Adrenal gland (tissue), 5 donors: ENCODE measurements around the gene BCL2.

ENCODE experiments used
- POLR2A ChIP-seq, 2 donors: fragments of 450-650 bp; IDR thresholded peaks; one replicate each; pipeline ENCODE4 v1.6.1; 2017; ENCODE audit warnings: antibody characterized with exemption in 2 of 2, mild to moderate bottlenecking in 2 of 2, moderate library complexity in 1 of 2
- TF ChIP-seq, protein P1 (sequence below), 6 experiments: fragments of 450-650 bp in 4 of 6; fragments of 200-600 bp in 2 of 6; sonication (generic) in 1 of 6; IDR thresholded peaks; 1 replicate in 5 of 6; 2 replicates in 1 of 6; pipeline versions ENCODE4 v1.5.1 to v1.8.0; 2016 to 2021; ENCODE audit warnings: antibody characterized with exemption in 6 of 6, mild to moderate bottlenecking in 2 of 6, moderate library complexity in 1 of 6
- donor health status: DM: no; HTN: no; CAD: no.

GRCh38 chr18:63216516-63217311 is 102.9 kb downstream of the BCL2 start:
- TF ChIP-seq, protein P1, sequence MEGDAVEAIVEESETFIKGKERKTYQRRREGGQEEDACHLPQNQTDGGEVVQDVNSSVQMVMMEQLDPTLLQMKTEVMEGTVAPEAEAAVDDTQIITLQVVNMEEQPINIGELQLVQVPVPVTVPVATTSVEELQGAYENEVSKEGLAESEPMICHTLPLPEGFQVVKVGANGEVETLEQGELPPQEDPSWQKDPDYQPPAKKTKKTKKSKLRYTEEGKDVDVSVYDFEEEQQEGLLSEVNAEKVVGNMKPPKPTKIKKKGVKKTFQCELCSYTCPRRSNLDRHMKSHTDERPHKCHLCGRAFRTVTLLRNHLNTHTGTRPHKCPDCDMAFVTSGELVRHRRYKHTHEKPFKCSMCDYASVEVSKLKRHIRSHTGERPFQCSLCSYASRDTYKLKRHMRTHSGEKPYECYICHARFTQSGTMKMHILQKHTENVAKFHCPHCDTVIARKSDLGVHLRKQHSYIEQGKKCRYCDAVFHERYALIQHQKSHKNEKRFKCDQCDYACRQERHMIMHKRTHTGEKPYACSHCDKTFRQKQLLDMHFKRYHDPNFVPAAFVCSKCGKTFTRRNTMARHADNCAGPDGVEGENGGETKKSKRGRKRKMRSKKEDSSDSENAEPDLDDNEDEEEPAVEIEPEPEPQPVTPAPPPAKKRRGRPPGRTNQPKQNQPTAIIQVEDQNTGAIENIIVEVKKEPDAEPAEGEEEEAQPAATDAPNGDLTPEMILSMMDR (IDR thresholded peaks at IDR 0.05), result no peak
- TF ChIP-seq POLR2A (IDR thresholded peaks at IDR 0.05), result no peak
